Measurements from ENCODE around the gene ZPLD1.

ZPLD1 gene

GRCh38 chr3:102447272-102447671, 12.5 kb downstream of the ZPLD1 start:
- DNase-seq (no peak), ATAC-seq (ENCODE audit: insufficient read depth, low read depth) (no peak)
- Histone ChIP-seq H3K79me2 (ENCODE audit: insufficient read depth, low read length) (no peaks in the 10 kb centered on the region), H3K4me2 (ENCODE audit: insufficient read depth, low read length) (no peak overlapping the region), H3K4me1 (ENCODE audit: insufficient read depth, low read length) (no peaks in the 10 kb centered on the region), H2AFZ (ENCODE audit: low read depth, low read length) (no peak overlapping the region), H3K9me3 (ENCODE audit: insufficient read depth, low read length, severe bottlenecking) (no peaks in the 10 kb centered on the region), H3K36me3 (ENCODE audit: insufficient read depth, low read length) (no peaks in the 10 kb centered on the region), H3K27me3 (ENCODE audit: insufficient read depth, low read length, poor library complexity) (no peaks in the 10 kb centered on the region), H3K27ac (ENCODE audit: low read length) (no peak overlapping the region), H4K20me1 (ENCODE audit: insufficient read depth, low read length) (no peaks in the 10 kb centered on the region), H3K4me3 (ENCODE audit: low read depth in 1 of 2, low read length in 2 of 2) (no peak overlapping the region), H3K9ac (ENCODE audit: low read depth, low read length) (no peak overlapping the region)
- TF ChIP-seq EZH2 (IDR thresholded peaks at IDR 0.05; ENCODE audit: borderline replicate concordance, low read depth, low read length, severe bottlenecking): no peak
- TF ChIP-seq CTCF (IDR thresholded peaks at IDR 0.05; ENCODE audit: borderline replicate concordance, extremely low read depth, low read length, poor library complexity, severe bottlenecking): no peak

- no peaks in the 10 kb centered on the region for H4K20me1 ChIP-seq (ENCODE audit: insufficient read depth, low read length)
- ATAC-seq (ENCODE audit: insufficient read depth, low read depth): no peak
- no peaks in the 10 kb centered on the region for H3K27me3 ChIP-seq (ENCODE audit: insufficient read depth, low read length, poor library complexity)
- H3K79me2 ChIP-seq (ENCODE audit: insufficient read depth, low read length): no peaks in the 10 kb centered on the region
- no peak overlapping the region for H3K4me3 ChIP-seq (ENCODE audit: low read depth in 1 of 2, low read length in 2 of 2)
- no peaks in the 10 kb centered on the region for H3K36me3 ChIP-seq (ENCODE audit: insufficient read depth, low read length)
- H3K4me1 ChIP-seq (ENCODE audit: insufficient read depth, low read length): no peaks in the 10 kb centered on the region
- H3K27ac ChIP-seq (ENCODE audit: low read length): no peak overlapping the region
- no peak overlapping the region for H3K9ac ChIP-seq (ENCODE audit: low read depth, low read length)
- TF ChIP-seq EZH2 (IDR thresholded peaks at IDR 0.05; ENCODE audit: borderline replicate concordance, low read depth, low read length, severe bottlenecking): no peak
- no peak for TF ChIP-seq CTCF (IDR thresholded peaks at IDR 0.05; ENCODE audit: borderline replicate concordance, extremely low read depth, low read length, poor library complexity, severe bottlenecking)
- no peak overlapping the region for H3K4me2 ChIP-seq (ENCODE audit: insufficient read depth, low read length)
- no peaks in the 10 kb centered on the region for H3K9me3 ChIP-seq (ENCODE audit: insufficient read depth, low read length, severe bottlenecking)
- no peak for DNase-seq
- no peak overlapping the region for H2AFZ ChIP-seq (ENCODE audit: low read depth, low read length)
Observed at GRCh38 chr3:102449341-102449740, 14.5 kb downstream of the ZPLD1 start.

- DNase-seq (no peak), ATAC-seq (ENCODE audit: insufficient read depth, low read depth) (no peak)
- Histone ChIP-seq H4K20me1 (ENCODE audit: insufficient read depth, low read length) (no peaks in the 10 kb centered on the region), H3K4me1 (ENCODE audit: insufficient read depth, low read length) (no peaks in the 10 kb centered on the region), H3K9ac (ENCODE audit: low read depth, low read length) (no peak overlapping the region), H3K27me3 (ENCODE audit: insufficient read depth, low read length, poor library complexity) (no peaks in the 10 kb centered on the region), H3K36me3 (ENCODE audit: insufficient read depth, low read length) (no peaks in the 10 kb centered on the region), H3K9me3 (ENCODE audit: insufficient read depth, low read length, severe bottlenecking) (no peaks in the 10 kb centered on the region), H3K27ac (ENCODE audit: low read length) (no peak overlapping the region), H3K79me2 (ENCODE audit: insufficient read depth, low read length) (no peaks in the 10 kb centered on the region), H3K4me2 (ENCODE audit: insufficient read depth, low read length) (no peak overlapping the region), H2AFZ (ENCODE audit: low read depth, low read length) (no peak overlapping the region), H3K4me3 (ENCODE audit: low read depth in 1 of 2, low read length in 2 of 2) (no peak overlapping the region)
- no peak for TF ChIP-seq CTCF (IDR thresholded peaks at IDR 0.05; ENCODE audit: borderline replicate concordance, extremely low read depth, low read length, poor library complexity, severe bottlenecking)
- TF ChIP-seq EZH2 (IDR thresholded peaks at IDR 0.05; ENCODE audit: borderline replicate concordance, low read depth, low read length, severe bottlenecking): no peak
Observed at GRCh38 chr3:102449930-102450329, 15.1 kb downstream of the ZPLD1 start.

GRCh38 chr3:102450976-102451375, 16.2 kb downstream of the ZPLD1 start:
- Histone ChIP-seq H3K9ac (ENCODE audit: low read depth, low read length) (no peak overlapping the region), H4K20me1 (ENCODE audit: insufficient read depth, low read length) (no peaks in the 10 kb centered on the region), H3K27me3 (ENCODE audit: insufficient read depth, low read length, poor library complexity) (no peaks in the 10 kb centered on the region), H2AFZ (ENCODE audit: low read depth, low read length) (no peak overlapping the region), H3K4me1 (ENCODE audit: insufficient read depth, low read length) (no peaks in the 10 kb centered on the region), H3K79me2 (ENCODE audit: insufficient read depth, low read length) (no peaks in the 10 kb centered on the region), H3K4me3 (ENCODE audit: low read depth in 1 of 2, low read length in 2 of 2) (no peak overlapping the region), H3K9me3 (ENCODE audit: insufficient read depth, low read length, severe bottlenecking) (no peaks in the 10 kb centered on the region), H3K4me2 (ENCODE audit: insufficient read depth, low read length) (no peak overlapping the region), H3K27ac (ENCODE audit: low read length) (no peak overlapping the region), H3K36me3 (ENCODE audit: insufficient read depth, low read length) (no peaks in the 10 kb centered on the region)
- TF ChIP-seq CTCF (IDR thresholded peaks at IDR 0.05; ENCODE audit: borderline replicate concordance, extremely low read depth, low read length, poor library complexity, severe bottlenecking) (no peak), EZH2 (IDR thresholded peaks at IDR 0.05; ENCODE audit: borderline replicate concordance, low read depth, low read length, severe bottlenecking) (no peak)
- no peak for ATAC-seq (ENCODE audit: insufficient read depth, low read depth)
- no peak for DNase-seq

All from DND-41 (cell line).